ENCODE measurements around the gene ATXN2.

GRCh38 chr12:111529424-111530368 is 69.4 kb downstream of the ATXN2 start:
- TF ChIP-seq CTCF (conservative IDR thresholded peaks at IDR 0.05) (peak; percentile 72), EZH2 (IDR thresholded peaks at IDR 0.05; ENCODE audit: low read depth) (no peak)
